HCT116 (cell line): ENCODE measurements around the gene LYRM4. TPM values are rescaled to one million over a fixed set of nuclear protein-coding genes. Genes with fewer than 3 reads are reported as not detected.

ENCODE experiments used
- ATAC-seq: fragments of 200-7000 bp; cut with Tn5 transposase; 2 replicates; pipeline ENCODE4 v1.9.1; 2020; ENCODE audit warnings: mild to moderate bottlenecking, moderate library complexity
- BruUV-seq: library from RNA; stranded (reverse); fragments of 400-500 nt; replicated peaks from 2 replicates; lab custom pipeline; 2021; lab: Mats Ljungman, UMichigan
- CTCF ChIA-PET: fragments of 300-600 bp; sonication (Branson Sonifier 250); formaldehyde crosslinking; loops from one replicate; lab custom pipeline; 2021; ENCODE audit warnings: antibody characterized with exemption; lab: Charles Lee
- POLR2A ChIA-PET: fragments of 300-600, 350-600 bp; sonication (Branson Sonifier 250); formaldehyde crosslinking; loops from one replicate; lab custom pipeline; 2021; ENCODE audit warnings: antibody characterized with exemption; lab: Charles Lee
- RAD21 ChIA-PET, 2 experiments: fragments of 300-600 bp; sonication (Branson Sonifier 250); formaldehyde crosslinking; loops; one replicate each; lab custom pipeline; 2023; ENCODE audit warnings: low total read pairs in 2 of 2; ENCODE audit not compliant: uncharacterized antibody in 2 of 2, unreplicated experiment in 2 of 2, low non-redundant PET in 1 of 2; lab: Charles Lee
- DNase-seq: peaks from one replicate; pipeline ENCODE4 v3.0.0-alpha.2; 2010; ENCODE audit warnings: low read depth, low spot score
- H2AFZ ChIP-seq: fragments of 200-600 bp; shearing (Covaris generic), sonication (generic); 2 replicates; pipeline ENCODE4 v1.6.1; 2017; ENCODE audit warnings: low read depth, mixed run types, mixed read lengths, antibody characterized with exemption, low read length; ENCODE audit not compliant: poor library complexity, severe bottlenecking
- H3K27ac ChIP-seq: 2 replicates; pipeline ENCODE4 v1.5.1; 2012; ENCODE audit warnings: low read depth, low read length
- H3K27me3 ChIP-seq: fragments of 200-600 bp; sonication (generic); 2 replicates; pipeline ENCODE4 v1.6.1; 2016; ENCODE audit warnings: mixed run types, low read length, mixed read lengths; ENCODE audit not compliant: insufficient read depth
- H3K36me3 ChIP-seq, 2 experiments: fragments of 200-500 bp in 1 of 2; fragments of 200-600 bp in 1 of 2; sonication (Bioruptor generic) in 1 of 2; sonication (generic) in 1 of 2; 2 replicates each; pipeline versions ENCODE4 v1.5.1 to v1.6.1; 2014 to 2016; ENCODE audit warnings: low read length in 2 of 2, inconsistent platforms in 1 of 2, mixed read lengths in 1 of 2, mixed run types in 1 of 2; ENCODE audit not compliant: insufficient read depth in 2 of 2, control insufficient read depth in 1 of 2
- H3K4me1 ChIP-seq, 2 experiments: fragments of 200-600 bp in 1 of 2; sonication (generic) in 1 of 2; 2 replicates each; pipeline versions ENCODE4 v1.5.1 to v1.6.1; 2012 to 2017; ENCODE audit warnings: low read length in 2 of 2, inconsistent platforms in 1 of 2, mild to moderate bottlenecking in 1 of 2, mixed read lengths in 1 of 2, mixed run types in 1 of 2, moderate library complexity in 1 of 2; ENCODE audit not compliant: insufficient read depth in 2 of 2, control insufficient read depth in 1 of 2
- H3K4me2 ChIP-seq: fragments of 200-600 bp; sonication (generic); 2 replicates; pipeline ENCODE4 v1.6.1; 2017; ENCODE audit warnings: mixed run types, low read length, mixed read lengths
- H3K4me3 ChIP-seq, 2 experiments: fragments of 200-600 bp in 1 of 2; sonication (generic) in 1 of 2; replicated peaks in 1 of 2; 2 replicates each; pipeline ENCODE4 v1.5.1; 2011 to 2016; ENCODE audit warnings: low read length in 2 of 2, control low read depth in 1 of 2, low read depth in 1 of 2, mild to moderate bottlenecking in 1 of 2, mixed read lengths in 1 of 2, mixed run types in 1 of 2
- H3K79me2 ChIP-seq: fragments of 200-600 bp; sonication (generic); 2 replicates; pipeline ENCODE4 v1.6.1; 2017; ENCODE audit warnings: mild to moderate bottlenecking, mixed run types, low read length, moderate library complexity, mixed read lengths; ENCODE audit not compliant: insufficient read depth
- H3K9ac ChIP-seq: fragments of 200-600 bp; sonication (generic); 2 replicates; pipeline ENCODE4 v1.6.1; 2016; ENCODE audit warnings: low read length, mixed read lengths
- H3K9me2 ChIP-seq: fragments of 200-600 bp; sonication (generic), shearing (Covaris generic); 2 replicates; pipeline ENCODE4 v1.6.1; 2017; ENCODE audit warnings: mixed run types, mild to moderate bottlenecking, moderate library complexity; ENCODE audit not compliant: insufficient read depth
- H3K9me3 ChIP-seq, 2 experiments: fragments of 200-500 bp in 1 of 2; fragments of 200-600 bp in 1 of 2; sonication (Bioruptor generic) in 1 of 2; sonication (generic) in 1 of 2; 2 replicates each; pipeline ENCODE4 v1.6.1; 2014 to 2017; ENCODE audit warnings: low read length in 2 of 2, mixed read lengths in 2 of 2, inconsistent platforms in 1 of 2, low read depth in 1 of 2, mild to moderate bottlenecking in 1 of 2, mixed run types in 1 of 2, moderate library complexity in 1 of 2; ENCODE audit not compliant: control insufficient read depth in 1 of 2, insufficient read depth in 1 of 2
- H4K20me1 ChIP-seq: fragments of 200-600 bp; sonication (generic), shearing (Covaris generic); 2 replicates; pipeline ENCODE4 v1.6.1; 2017; ENCODE audit warnings: mixed run types, mild to moderate bottlenecking, moderate library complexity; ENCODE audit not compliant: insufficient read depth
- CBX3 ChIP-seq: IDR thresholded peaks from 2 replicates; pipeline ENCODE4 v1.6.1; 2012; ENCODE audit warnings: low read depth
- CEBPB ChIP-seq: IDR thresholded peaks from 2 replicates; pipeline ENCODE4 v1.6.1; 2012; ENCODE audit warnings: low read depth
- ELF1 ChIP-seq: IDR thresholded peaks from 2 replicates; pipeline ENCODE4 v1.6.1; 2012; ENCODE audit warnings: low read depth, borderline replicate concordance
- EZH2 ChIP-seq: fragments of 200-600 bp; sonication (generic); IDR thresholded peaks from 2 replicates; pipeline ENCODE4 v1.6.1; 2017; ENCODE audit warnings: antibody characterized with exemption, mixed run types
- EZH2phosphoT487 ChIP-seq: fragments of 200-600 bp; IDR thresholded peaks from 2 replicates; pipeline ENCODE4 v1.6.1; 2018; ENCODE audit warnings: antibody characterized with exemption, borderline replicate concordance
- JUND ChIP-seq: IDR thresholded peaks from 2 replicates; pipeline ENCODE4 v1.6.1; 2012
- POLR2A ChIP-seq: IDR thresholded peaks from 2 replicates; pipeline ENCODE4 v1.7.0; 2011; ENCODE audit warnings: borderline replicate concordance; ENCODE audit not compliant: insufficient read depth, insufficient read length; ENCODE audit errors: extremely low read depth
- RAD21 ChIP-seq: IDR thresholded peaks from 2 replicates; pipeline ENCODE4 v1.6.1; 2012; ENCODE audit warnings: low read depth, mild to moderate bottlenecking
- SIN3A ChIP-seq: IDR thresholded peaks from 2 replicates; pipeline ENCODE4 v1.6.1; 2012; ENCODE audit warnings: low read depth
- SRF ChIP-seq: IDR thresholded peaks from 2 replicates; pipeline ENCODE4 v1.6.1; 2012; ENCODE audit warnings: low read depth
- TCF7L2 ChIP-seq: IDR thresholded peaks from 2 replicates; pipeline ENCODE4 v1.7.0; 2011; ENCODE audit warnings: borderline replicate concordance, inconsistent platforms; ENCODE audit not compliant: insufficient read depth, insufficient read length; ENCODE audit errors: extremely low read depth
- YY1 ChIP-seq: IDR thresholded peaks from 2 replicates; pipeline ENCODE4 v1.6.1; 2011; ENCODE audit warnings: low read length, low read depth, moderate library complexity, mild to moderate bottlenecking; ENCODE audit not compliant: insufficient replicate concordance; ENCODE audit errors: extremely low read depth
- ZFX ChIP-seq: fragments of 450-650 bp; IDR thresholded peaks from 2 replicates; pipeline ENCODE4 v1.6.1; 2017
- intact Hi-C: fragments of 100-400 bp; cut with micrococcal nuclease; formaldehyde crosslinking; loops from 2 replicates; pipeline ENCODE4 v1.10.0; 2022
- total RNA-seq: library from RNA; stranded (reverse); gene quantifications from one replicate; pipeline ENCODE4 v1.2.1, GENCODE V29; 2021; ENCODE audit not compliant: unreplicated experiment
- TF ChIP-seq, protein P1 (sequence below): IDR thresholded peaks from 2 replicates; pipeline ENCODE4 v1.6.1; 2011; ENCODE audit warnings: mild to moderate bottlenecking, low read length, moderate library complexity; ENCODE audit not compliant: insufficient replicate concordance; ENCODE audit errors: extremely low read depth
- TF ChIP-seq, protein P2 (sequence below): IDR thresholded peaks from 2 replicates; pipeline ENCODE4 v1.6.1; 2012
- TF ChIP-seq, protein P3 (sequence below): IDR thresholded peaks from 2 replicates; pipeline ENCODE4 v1.6.1; 2012; ENCODE audit warnings: low read depth
- TF ChIP-seq, protein P4 (sequence below), 3 experiments: fragments of 200-600 bp in 1 of 3; sonication (generic) in 1 of 3; IDR thresholded peaks in 2 of 3; conservative IDR thresholded peaks in 1 of 3; 2 replicates each; pipeline ENCODE4 v1.5.1; 2012 to 2017; ENCODE audit warnings: low read depth in 2 of 3, low read length in 2 of 3, antibody characterized with exemption in 1 of 3, borderline replicate concordance in 1 of 3, control low read depth in 1 of 3, mild to moderate bottlenecking in 1 of 3, mixed read lengths in 1 of 3, mixed run types in 1 of 3, moderate library complexity in 1 of 3; ENCODE audit not compliant: insufficient read depth in 1 of 3

LYRM4 gene
- total RNA-seq, 1 experiment from 2014 or later: 30.1 TPM

DNA sequence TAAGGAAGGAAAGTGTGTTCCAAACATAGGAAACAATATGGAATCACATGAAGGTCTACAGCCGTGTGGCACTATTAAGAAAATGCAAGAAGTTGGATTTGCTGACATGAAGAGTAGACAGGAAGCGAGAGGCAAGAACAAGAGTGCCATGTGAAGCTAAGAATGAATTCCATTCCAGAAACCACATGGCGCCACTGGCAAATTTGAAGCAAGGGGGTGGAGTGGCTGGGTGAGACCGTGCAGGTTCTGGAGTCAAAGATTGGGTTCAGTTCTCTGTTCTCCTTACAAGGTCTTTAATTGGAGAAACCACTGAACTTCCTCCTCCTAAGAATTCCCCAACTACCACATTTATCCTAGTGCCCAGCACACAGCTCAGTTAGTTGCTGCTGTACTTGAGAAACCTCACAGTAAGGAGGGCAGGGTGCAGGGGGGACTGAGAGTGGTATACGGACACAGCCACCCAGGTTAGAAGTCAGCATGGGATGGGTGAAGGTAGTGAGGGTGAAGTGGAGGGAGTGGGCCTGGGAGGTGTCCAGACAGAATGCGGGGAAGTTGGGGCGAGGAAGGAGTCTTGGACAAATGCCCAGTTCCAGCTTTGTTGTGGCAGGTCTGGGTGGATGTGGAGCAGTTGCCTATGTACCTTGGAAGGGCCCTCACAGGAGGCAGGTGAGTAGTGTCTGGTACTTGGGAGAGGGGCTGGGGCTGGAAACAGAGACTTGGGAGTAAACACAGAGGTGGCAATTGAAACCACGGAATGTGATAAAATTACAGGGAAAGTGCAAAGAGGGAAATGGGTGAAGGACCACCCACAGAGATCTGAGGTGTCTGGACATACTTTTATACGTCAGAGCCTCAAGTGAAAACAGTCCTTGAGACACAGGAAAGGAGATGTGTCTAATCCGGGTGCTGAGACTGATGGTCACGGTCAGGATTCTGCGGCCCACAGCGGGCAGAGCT is 14.3 kb downstream of the LYRM4 start:
- peaks cover 0 to 7% of the 10 kb centered on the region in 2 experiments; a peak in 1 of 4 replicates for H3K4me1 ChIP-seq
- intact Hi-C loops: no loop called here
- TF ChIP-seq TCF7L2 (no peak), SRF (no peak), EZH2phosphoT487 (no peak), ZFX (no peak), SIN3A (no peak), ELF1 (no peak), RAD21 (no peak), JUND (no peak), CBX3 (no peak), POLR2A (no peak), YY1 (no peak), CEBPB (no peak), EZH2 (no peak)
- TF ChIP-seq, protein P1, sequence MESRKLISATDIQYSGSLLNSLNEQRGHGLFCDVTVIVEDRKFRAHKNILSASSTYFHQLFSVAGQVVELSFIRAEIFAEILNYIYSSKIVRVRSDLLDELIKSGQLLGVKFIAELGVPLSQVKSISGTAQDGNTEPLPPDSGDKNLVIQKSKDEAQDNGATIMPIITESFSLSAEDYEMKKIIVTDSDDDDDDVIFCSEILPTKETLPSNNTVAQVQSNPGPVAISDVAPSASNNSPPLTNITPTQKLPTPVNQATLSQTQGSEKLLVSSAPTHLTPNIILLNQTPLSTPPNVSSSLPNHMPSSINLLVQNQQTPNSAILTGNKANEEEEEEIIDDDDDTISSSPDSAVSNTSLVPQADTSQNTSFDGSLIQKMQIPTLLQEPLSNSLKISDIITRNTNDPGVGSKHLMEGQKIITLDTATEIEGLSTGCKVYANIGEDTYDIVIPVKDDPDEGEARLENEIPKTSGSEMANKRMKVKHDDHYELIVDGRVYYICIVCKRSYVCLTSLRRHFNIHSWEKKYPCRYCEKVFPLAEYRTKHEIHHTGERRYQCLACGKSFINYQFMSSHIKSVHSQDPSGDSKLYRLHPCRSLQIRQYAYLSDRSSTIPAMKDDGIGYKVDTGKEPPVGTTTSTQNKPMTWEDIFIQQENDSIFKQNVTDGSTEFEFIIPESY: no peak
- TF ChIP-seq, protein P2, sequence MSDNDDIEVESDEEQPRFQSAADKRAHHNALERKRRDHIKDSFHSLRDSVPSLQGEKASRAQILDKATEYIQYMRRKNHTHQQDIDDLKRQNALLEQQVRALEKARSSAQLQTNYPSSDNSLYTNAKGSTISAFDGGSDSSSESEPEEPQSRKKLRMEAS: no peak
- TF ChIP-seq, protein P3, sequence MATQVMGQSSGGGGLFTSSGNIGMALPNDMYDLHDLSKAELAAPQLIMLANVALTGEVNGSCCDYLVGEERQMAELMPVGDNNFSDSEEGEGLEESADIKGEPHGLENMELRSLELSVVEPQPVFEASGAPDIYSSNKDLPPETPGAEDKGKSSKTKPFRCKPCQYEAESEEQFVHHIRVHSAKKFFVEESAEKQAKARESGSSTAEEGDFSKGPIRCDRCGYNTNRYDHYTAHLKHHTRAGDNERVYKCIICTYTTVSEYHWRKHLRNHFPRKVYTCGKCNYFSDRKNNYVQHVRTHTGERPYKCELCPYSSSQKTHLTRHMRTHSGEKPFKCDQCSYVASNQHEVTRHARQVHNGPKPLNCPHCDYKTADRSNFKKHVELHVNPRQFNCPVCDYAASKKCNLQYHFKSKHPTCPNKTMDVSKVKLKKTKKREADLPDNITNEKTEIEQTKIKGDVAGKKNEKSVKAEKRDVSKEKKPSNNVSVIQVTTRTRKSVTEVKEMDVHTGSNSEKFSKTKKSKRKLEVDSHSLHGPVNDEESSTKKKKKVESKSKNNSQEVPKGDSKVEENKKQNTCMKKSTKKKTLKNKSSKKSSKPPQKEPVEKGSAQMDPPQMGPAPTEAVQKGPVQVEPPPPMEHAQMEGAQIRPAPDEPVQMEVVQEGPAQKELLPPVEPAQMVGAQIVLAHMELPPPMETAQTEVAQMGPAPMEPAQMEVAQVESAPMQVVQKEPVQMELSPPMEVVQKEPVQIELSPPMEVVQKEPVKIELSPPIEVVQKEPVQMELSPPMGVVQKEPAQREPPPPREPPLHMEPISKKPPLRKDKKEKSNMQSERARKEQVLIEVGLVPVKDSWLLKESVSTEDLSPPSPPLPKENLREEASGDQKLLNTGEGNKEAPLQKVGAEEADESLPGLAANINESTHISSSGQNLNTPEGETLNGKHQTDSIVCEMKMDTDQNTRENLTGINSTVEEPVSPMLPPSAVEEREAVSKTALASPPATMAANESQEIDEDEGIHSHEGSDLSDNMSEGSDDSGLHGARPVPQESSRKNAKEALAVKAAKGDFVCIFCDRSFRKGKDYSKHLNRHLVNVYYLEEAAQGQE: no peak
- TF ChIP-seq, protein P4, sequence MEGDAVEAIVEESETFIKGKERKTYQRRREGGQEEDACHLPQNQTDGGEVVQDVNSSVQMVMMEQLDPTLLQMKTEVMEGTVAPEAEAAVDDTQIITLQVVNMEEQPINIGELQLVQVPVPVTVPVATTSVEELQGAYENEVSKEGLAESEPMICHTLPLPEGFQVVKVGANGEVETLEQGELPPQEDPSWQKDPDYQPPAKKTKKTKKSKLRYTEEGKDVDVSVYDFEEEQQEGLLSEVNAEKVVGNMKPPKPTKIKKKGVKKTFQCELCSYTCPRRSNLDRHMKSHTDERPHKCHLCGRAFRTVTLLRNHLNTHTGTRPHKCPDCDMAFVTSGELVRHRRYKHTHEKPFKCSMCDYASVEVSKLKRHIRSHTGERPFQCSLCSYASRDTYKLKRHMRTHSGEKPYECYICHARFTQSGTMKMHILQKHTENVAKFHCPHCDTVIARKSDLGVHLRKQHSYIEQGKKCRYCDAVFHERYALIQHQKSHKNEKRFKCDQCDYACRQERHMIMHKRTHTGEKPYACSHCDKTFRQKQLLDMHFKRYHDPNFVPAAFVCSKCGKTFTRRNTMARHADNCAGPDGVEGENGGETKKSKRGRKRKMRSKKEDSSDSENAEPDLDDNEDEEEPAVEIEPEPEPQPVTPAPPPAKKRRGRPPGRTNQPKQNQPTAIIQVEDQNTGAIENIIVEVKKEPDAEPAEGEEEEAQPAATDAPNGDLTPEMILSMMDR (IDR thresholded peaks at IDR 0.05 in 2 of 3, conservative IDR thresholded peaks at IDR 0.05 in 1 of 3; ENCODE audit: borderline replicate concordance in 1 of 3, insufficient read depth in 1 of 3, low read depth in 2 of 3, low read length in 2 of 3): no peak
- no peak overlapping the region for H3K9ac ChIP-seq
- H3K27me3 ChIP-seq: no peaks in the 10 kb centered on the region
- ChIA-PET RAD21 (no interaction called here), POLR2A (no interaction called here), CTCF (no interaction called here)
- no peak for DNase-seq
- BruUV-seq: no TSS peak
- H3K36me3 ChIP-seq: no peaks in the 10 kb centered on the region
- no peaks in the 10 kb centered on the region; a peak in 1 of 4 replicates for H3K9me3 ChIP-seq
- no peak for ATAC-seq
- no peak overlapping the region for H2AFZ ChIP-seq
- no peak overlapping the region for H3K4me2 ChIP-seq
- no peak overlapping the region for H3K27ac ChIP-seq
- no peaks in the 10 kb centered on the region for H4K20me1 ChIP-seq
- H3K4me3 ChIP-seq: no peak overlapping the region
- peaks cover 70% of the 10 kb centered on the region for H3K79me2 ChIP-seq
- no peaks in the 10 kb centered on the region for H3K9me2 ChIP-seq
